ENCODE results near the gene PDE6A.

PDE6A gene

DNA sequence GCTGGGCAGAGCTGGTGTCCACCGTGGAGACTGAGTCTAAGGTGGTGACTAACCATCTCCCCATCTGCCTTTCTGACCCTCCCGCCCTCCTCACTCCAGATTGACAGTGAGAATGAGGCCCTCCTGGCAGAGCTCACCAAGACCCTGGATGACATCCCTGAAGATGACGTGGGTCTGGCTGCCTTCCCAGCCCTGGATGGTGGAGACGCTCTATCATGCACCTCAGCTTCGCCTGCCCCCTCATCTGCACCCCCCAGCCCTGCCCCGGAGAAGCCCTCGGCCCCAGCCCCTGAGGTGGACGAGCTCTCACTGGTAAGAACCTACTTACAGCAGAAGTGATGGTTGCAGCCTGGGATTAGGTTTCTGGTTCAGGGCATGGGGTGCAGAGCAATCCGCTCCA lies 118.0 kb downstream of the PDE6A start:
- no peak for DNase-seq (ENCODE audit: low read depth)
- H3K4me3 ChIP-seq (ENCODE audit: low read depth, low read length): no peak overlapping the region

DNA sequence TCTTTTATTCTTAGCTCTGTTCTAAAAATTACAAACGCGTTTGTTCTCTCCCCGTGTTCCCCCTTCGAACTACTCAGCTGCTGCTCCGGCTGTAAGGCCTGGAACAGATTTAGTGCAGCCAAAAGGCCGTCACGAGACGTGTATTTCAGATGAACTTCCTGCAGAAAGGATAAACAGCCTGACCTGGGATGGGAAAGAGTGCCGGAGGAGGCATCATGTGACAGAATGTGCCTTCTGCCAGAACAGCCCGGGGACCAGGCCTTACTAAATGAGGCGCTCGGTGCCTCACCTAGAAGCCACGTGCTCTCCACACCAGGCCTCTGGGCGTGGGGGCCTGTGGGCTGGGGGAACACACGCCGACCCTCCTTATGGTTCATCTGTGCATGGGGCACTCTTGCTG lies 119.7 kb downstream of the PDE6A start:
- TF ChIP-seq, protein P1, sequence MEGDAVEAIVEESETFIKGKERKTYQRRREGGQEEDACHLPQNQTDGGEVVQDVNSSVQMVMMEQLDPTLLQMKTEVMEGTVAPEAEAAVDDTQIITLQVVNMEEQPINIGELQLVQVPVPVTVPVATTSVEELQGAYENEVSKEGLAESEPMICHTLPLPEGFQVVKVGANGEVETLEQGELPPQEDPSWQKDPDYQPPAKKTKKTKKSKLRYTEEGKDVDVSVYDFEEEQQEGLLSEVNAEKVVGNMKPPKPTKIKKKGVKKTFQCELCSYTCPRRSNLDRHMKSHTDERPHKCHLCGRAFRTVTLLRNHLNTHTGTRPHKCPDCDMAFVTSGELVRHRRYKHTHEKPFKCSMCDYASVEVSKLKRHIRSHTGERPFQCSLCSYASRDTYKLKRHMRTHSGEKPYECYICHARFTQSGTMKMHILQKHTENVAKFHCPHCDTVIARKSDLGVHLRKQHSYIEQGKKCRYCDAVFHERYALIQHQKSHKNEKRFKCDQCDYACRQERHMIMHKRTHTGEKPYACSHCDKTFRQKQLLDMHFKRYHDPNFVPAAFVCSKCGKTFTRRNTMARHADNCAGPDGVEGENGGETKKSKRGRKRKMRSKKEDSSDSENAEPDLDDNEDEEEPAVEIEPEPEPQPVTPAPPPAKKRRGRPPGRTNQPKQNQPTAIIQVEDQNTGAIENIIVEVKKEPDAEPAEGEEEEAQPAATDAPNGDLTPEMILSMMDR (IDR thresholded peaks at IDR 0.05; ENCODE audit: low read depth, low read length): no peak
- no peak for TF ChIP-seq MYC (IDR thresholded peaks at IDR 0.05; ENCODE audit: low read depth, low read length)
- TF ChIP-seq, protein P2, sequence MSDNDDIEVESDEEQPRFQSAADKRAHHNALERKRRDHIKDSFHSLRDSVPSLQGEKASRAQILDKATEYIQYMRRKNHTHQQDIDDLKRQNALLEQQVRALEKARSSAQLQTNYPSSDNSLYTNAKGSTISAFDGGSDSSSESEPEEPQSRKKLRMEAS (IDR thresholded peaks at IDR 0.05; ENCODE audit: low read depth, low read length): no peak
- no peak for TF ChIP-seq POLR2A (IDR thresholded peaks at IDR 0.05; ENCODE audit: extremely low read depth, insufficient read length)
- H3K4me3 ChIP-seq (ENCODE audit: low read depth, low read length): no peak overlapping the region
- no peak for DNase-seq (ENCODE audit: low read depth)

More for the DNA sequence above, 118.0 kb downstream of the PDE6A start:
- TF ChIP-seq POLR2A (IDR thresholded peaks at IDR 0.05; ENCODE audit: extremely low read depth, insufficient read length) (no peak), MYC (IDR thresholded peaks at IDR 0.05; ENCODE audit: low read depth, low read length) (no peak)
- TF ChIP-seq, protein P1 (IDR thresholded peaks at IDR 0.05; ENCODE audit: low read depth, low read length): no peak
- TF ChIP-seq, protein P2 (IDR thresholded peaks at IDR 0.05; ENCODE audit: low read depth, low read length): no peak

DNA sequence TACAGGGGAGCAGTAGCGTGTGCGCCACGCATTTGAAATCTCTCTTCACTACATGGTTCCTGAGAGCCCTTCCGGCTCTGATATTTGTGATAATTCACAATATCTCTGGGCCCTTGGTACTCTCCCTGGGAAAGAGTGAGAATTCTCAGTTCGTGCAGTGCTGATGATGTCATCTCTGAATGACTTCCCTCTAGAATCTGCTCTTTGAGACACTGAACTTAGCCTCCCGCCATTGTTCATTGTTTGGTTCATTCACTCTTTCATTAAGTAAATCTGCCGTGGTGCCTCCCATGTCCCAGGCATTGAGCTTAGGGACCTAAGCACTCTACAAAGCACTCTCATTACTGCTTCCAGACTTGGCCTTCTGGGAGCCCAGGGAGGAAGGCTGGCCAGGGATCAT lies 120.5 kb downstream of the PDE6A start:
- no peak for DNase-seq (ENCODE audit: low read depth)
- H3K4me3 ChIP-seq (ENCODE audit: low read depth, low read length): no peak overlapping the region
- TF ChIP-seq POLR2A (IDR thresholded peaks at IDR 0.05; ENCODE audit: extremely low read depth, insufficient read length): no peak
- TF ChIP-seq, protein P2 (IDR thresholded peaks at IDR 0.05; ENCODE audit: low read depth, low read length): no peak
- TF ChIP-seq, protein P1 (IDR thresholded peaks at IDR 0.05; ENCODE audit: low read depth, low read length): no peak

DNA sequence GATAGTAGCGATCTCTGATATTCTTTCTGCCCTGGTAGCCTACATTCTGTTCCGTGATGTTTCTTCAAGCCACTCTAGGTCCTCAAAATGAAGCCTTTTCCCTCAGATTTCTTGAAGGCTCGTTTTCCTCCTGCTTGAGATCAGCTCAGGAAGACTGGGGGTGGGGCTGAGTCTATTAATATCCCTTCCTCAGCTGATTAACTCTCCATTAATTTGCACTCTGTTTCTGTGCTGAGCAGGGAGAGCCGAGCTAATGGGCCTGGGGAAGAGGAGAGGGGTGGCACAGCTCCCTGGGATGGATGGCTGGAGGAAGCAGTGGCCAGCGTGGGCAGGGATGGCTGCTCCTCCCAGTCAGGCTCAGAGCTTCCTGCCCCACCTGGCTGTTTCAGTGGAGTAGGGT lies 121.2 kb downstream of the PDE6A start:
- H3K4me3 ChIP-seq (ENCODE audit: low read depth, low read length): no peak overlapping the region
- DNase-seq (ENCODE audit: low read depth): no peak
- TF ChIP-seq MYC (IDR thresholded peaks at IDR 0.05; ENCODE audit: low read depth, low read length) (no peak), POLR2A (IDR thresholded peaks at IDR 0.05; ENCODE audit: extremely low read depth, insufficient read length) (no peak)
- TF ChIP-seq, protein P1 (IDR thresholded peaks at IDR 0.05; ENCODE audit: low read depth, low read length): no peak
- TF ChIP-seq, protein P2 (IDR thresholded peaks at IDR 0.05; ENCODE audit: low read depth, low read length): no peak

DNA sequence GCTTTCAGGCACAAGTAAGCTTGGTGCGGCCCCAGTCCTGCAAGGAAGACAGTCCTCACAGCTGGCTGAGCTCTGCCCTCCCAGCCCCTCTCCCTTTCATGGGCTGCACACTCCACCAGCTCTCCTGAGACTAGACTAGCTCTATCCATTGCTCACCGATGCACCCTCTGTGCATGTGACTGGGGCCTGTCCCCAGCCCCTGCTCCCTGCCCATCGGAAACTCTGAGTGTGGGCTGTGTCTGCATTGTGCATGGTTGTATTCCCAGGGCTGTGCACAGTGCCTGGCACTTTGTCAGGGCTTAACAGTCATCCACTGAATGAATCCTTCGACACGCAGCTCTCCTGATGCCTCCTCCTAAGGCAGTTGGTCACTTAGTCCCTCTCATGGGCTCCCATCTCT lies 122.3 kb downstream of the PDE6A start:
- no peak overlapping the region for H3K4me3 ChIP-seq (ENCODE audit: low read depth, low read length)
- TF ChIP-seq MYC (IDR thresholded peaks at IDR 0.05; ENCODE audit: low read depth, low read length) (no peak), POLR2A (IDR thresholded peaks at IDR 0.05; ENCODE audit: extremely low read depth, insufficient read length) (no peak)
- TF ChIP-seq, protein P1 (IDR thresholded peaks at IDR 0.05; ENCODE audit: low read depth, low read length): no peak
- TF ChIP-seq, protein P2 (IDR thresholded peaks at IDR 0.05; ENCODE audit: low read depth, low read length): no peak
- no peak for DNase-seq (ENCODE audit: low read depth)

All from NB4 (cell line).